ENCODE data around the gene RAE1.

DNA sequence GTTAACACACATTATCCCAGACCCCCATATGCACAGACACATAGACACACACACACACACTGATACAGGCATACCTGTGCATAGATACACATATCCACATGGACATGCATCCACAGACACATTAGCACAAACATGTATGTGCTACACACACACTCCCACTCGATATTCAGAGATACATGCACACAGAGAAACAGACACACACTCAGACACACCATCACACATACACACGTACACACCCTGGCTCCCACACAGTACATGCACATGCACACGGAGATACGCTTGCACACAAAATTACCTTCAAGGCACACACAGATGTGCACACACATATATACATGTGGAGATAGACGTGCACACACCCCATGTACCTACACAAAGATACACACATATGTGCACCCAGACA, 59.9 kb downstream of the RAE1 start:
- no peak for TF ChIP-seq POLR2A (IDR thresholded peaks at IDR 0.05; ENCODE audit: low read length)
- no peak for TF ChIP-seq GATA1 (IDR thresholded peaks at IDR 0.05; ENCODE audit: low read depth, low read length)

Data from erythroblast (primary cell).